OCI-LY1 (cell line): ENCODE data around the gene MTSS2.

Source experiments
- EZH2 ChIP-seq: fragments of 200-600 bp; sonication (generic), shearing (Covaris generic); IDR thresholded peaks from 2 replicates; pipeline ENCODE4 v1.8.0; 2017; ENCODE audit warnings: borderline replicate concordance, mixed run types, mild to moderate bottlenecking, antibody characterized with exemption, low read length, moderate library complexity, mixed read lengths
- TF ChIP-seq, protein P1 (sequence below): fragments of 200-600 bp; sonication (generic), shearing (Covaris generic); IDR thresholded peaks from 2 replicates; pipeline ENCODE4 v1.5.1; 2017; ENCODE audit warnings: mild to moderate bottlenecking, antibody characterized with exemption, low read length, moderate library complexity, mixed read lengths

DNA sequence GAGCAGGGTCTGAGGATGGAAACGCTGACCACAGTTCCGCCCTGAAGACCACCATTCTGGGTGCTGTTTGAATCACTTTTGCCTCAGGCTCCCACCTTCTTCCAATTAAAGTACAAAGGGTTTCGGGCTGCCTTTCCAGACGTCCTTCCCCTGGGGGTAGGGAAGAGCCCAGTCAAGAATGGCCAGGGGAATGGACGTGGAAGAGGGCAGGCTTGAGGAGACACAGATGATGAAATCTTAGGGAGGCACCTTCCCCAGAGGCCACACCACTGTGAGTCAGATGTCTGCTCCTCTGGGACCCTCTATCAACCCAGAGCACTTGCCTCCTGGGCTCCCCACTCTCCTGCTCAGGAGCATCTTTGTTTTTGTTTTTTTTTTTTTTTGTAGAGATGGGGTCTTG lies 27.5 kb upstream of the MTSS2 start:
- TF ChIP-seq, protein P1, sequence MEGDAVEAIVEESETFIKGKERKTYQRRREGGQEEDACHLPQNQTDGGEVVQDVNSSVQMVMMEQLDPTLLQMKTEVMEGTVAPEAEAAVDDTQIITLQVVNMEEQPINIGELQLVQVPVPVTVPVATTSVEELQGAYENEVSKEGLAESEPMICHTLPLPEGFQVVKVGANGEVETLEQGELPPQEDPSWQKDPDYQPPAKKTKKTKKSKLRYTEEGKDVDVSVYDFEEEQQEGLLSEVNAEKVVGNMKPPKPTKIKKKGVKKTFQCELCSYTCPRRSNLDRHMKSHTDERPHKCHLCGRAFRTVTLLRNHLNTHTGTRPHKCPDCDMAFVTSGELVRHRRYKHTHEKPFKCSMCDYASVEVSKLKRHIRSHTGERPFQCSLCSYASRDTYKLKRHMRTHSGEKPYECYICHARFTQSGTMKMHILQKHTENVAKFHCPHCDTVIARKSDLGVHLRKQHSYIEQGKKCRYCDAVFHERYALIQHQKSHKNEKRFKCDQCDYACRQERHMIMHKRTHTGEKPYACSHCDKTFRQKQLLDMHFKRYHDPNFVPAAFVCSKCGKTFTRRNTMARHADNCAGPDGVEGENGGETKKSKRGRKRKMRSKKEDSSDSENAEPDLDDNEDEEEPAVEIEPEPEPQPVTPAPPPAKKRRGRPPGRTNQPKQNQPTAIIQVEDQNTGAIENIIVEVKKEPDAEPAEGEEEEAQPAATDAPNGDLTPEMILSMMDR, result no peak
- TF ChIP-seq EZH2, result no peak
